HCT116 (cell line): ENCODE data around the gene MEG3. TPM values are rescaled to one million over a fixed set of nuclear protein-coding genes. Genes with fewer than 3 reads are reported as not detected.

Experiments used
- ATAC-seq: fragments of 200-7000 bp; cut with Tn5 transposase; 2 replicates; pipeline ENCODE4 v1.9.1; 2020; ENCODE audit warnings: mild to moderate bottlenecking, moderate library complexity
- BruUV-seq: library from RNA; stranded (reverse); fragments of 400-500 nt; replicated peaks from 2 replicates; lab custom pipeline; 2021; lab: Mats Ljungman, UMichigan
- CTCF ChIA-PET: fragments of 300-600 bp; sonication (Branson Sonifier 250); formaldehyde crosslinking; loops from one replicate; lab custom pipeline; 2021; ENCODE audit warnings: antibody characterized with exemption; lab: Charles Lee
- POLR2A ChIA-PET: fragments of 300-600, 350-600 bp; sonication (Branson Sonifier 250); formaldehyde crosslinking; loops from one replicate; lab custom pipeline; 2021; ENCODE audit warnings: antibody characterized with exemption; lab: Charles Lee
- RAD21 ChIA-PET, 2 experiments: fragments of 300-600 bp; sonication (Branson Sonifier 250); formaldehyde crosslinking; loops; one replicate each; lab custom pipeline; 2023; ENCODE audit warnings: low total read pairs in 2 of 2; ENCODE audit not compliant: uncharacterized antibody in 2 of 2, unreplicated experiment in 2 of 2, low non-redundant PET in 1 of 2; lab: Charles Lee
- DNase-seq: peaks from one replicate; pipeline ENCODE4 v3.0.0-alpha.2; 2010; ENCODE audit warnings: low read depth, low spot score
- H2AFZ ChIP-seq: fragments of 200-600 bp; shearing (Covaris generic), sonication (generic); 2 replicates; pipeline ENCODE4 v1.6.1; 2017; ENCODE audit warnings: low read depth, mixed run types, mixed read lengths, antibody characterized with exemption, low read length; ENCODE audit not compliant: poor library complexity, severe bottlenecking
- H3K27ac ChIP-seq: 2 replicates; pipeline ENCODE4 v1.5.1; 2012; ENCODE audit warnings: low read depth, low read length
- H3K27me3 ChIP-seq: fragments of 200-600 bp; sonication (generic); 2 replicates; pipeline ENCODE4 v1.6.1; 2016; ENCODE audit warnings: mixed run types, low read length, mixed read lengths; ENCODE audit not compliant: insufficient read depth
- H3K36me3 ChIP-seq, 2 experiments: fragments of 200-500 bp in 1 of 2; fragments of 200-600 bp in 1 of 2; sonication (Bioruptor generic) in 1 of 2; sonication (generic) in 1 of 2; 2 replicates each; pipeline versions ENCODE4 v1.5.1 to v1.6.1; 2014 to 2016; ENCODE audit warnings: low read length in 2 of 2, inconsistent platforms in 1 of 2, mixed read lengths in 1 of 2, mixed run types in 1 of 2; ENCODE audit not compliant: insufficient read depth in 2 of 2, control insufficient read depth in 1 of 2
- H3K4me1 ChIP-seq, 2 experiments: fragments of 200-600 bp in 1 of 2; sonication (generic) in 1 of 2; 2 replicates each; pipeline versions ENCODE4 v1.5.1 to v1.6.1; 2012 to 2017; ENCODE audit warnings: low read length in 2 of 2, inconsistent platforms in 1 of 2, mild to moderate bottlenecking in 1 of 2, mixed read lengths in 1 of 2, mixed run types in 1 of 2, moderate library complexity in 1 of 2; ENCODE audit not compliant: insufficient read depth in 2 of 2, control insufficient read depth in 1 of 2
- H3K4me2 ChIP-seq: fragments of 200-600 bp; sonication (generic); 2 replicates; pipeline ENCODE4 v1.6.1; 2017; ENCODE audit warnings: mixed run types, low read length, mixed read lengths
- H3K4me3 ChIP-seq, 2 experiments: fragments of 200-600 bp in 1 of 2; sonication (generic) in 1 of 2; replicated peaks in 1 of 2; 2 replicates each; pipeline ENCODE4 v1.5.1; 2011 to 2016; ENCODE audit warnings: low read length in 2 of 2, control low read depth in 1 of 2, low read depth in 1 of 2, mild to moderate bottlenecking in 1 of 2, mixed read lengths in 1 of 2, mixed run types in 1 of 2
- H3K79me2 ChIP-seq: fragments of 200-600 bp; sonication (generic); 2 replicates; pipeline ENCODE4 v1.6.1; 2017; ENCODE audit warnings: mild to moderate bottlenecking, mixed run types, low read length, moderate library complexity, mixed read lengths; ENCODE audit not compliant: insufficient read depth
- H3K9ac ChIP-seq: fragments of 200-600 bp; sonication (generic); 2 replicates; pipeline ENCODE4 v1.6.1; 2016; ENCODE audit warnings: low read length, mixed read lengths
- H3K9me2 ChIP-seq: fragments of 200-600 bp; sonication (generic), shearing (Covaris generic); 2 replicates; pipeline ENCODE4 v1.6.1; 2017; ENCODE audit warnings: mixed run types, mild to moderate bottlenecking, moderate library complexity; ENCODE audit not compliant: insufficient read depth
- H3K9me3 ChIP-seq, 2 experiments: fragments of 200-500 bp in 1 of 2; fragments of 200-600 bp in 1 of 2; sonication (Bioruptor generic) in 1 of 2; sonication (generic) in 1 of 2; 2 replicates each; pipeline ENCODE4 v1.6.1; 2014 to 2017; ENCODE audit warnings: low read length in 2 of 2, mixed read lengths in 2 of 2, inconsistent platforms in 1 of 2, low read depth in 1 of 2, mild to moderate bottlenecking in 1 of 2, mixed run types in 1 of 2, moderate library complexity in 1 of 2; ENCODE audit not compliant: control insufficient read depth in 1 of 2, insufficient read depth in 1 of 2
- H4K20me1 ChIP-seq: fragments of 200-600 bp; sonication (generic), shearing (Covaris generic); 2 replicates; pipeline ENCODE4 v1.6.1; 2017; ENCODE audit warnings: mixed run types, mild to moderate bottlenecking, moderate library complexity; ENCODE audit not compliant: insufficient read depth
- CTCF ChIP-seq, 3 experiments: fragments of 200-600 bp in 1 of 3; sonication (generic) in 1 of 3; IDR thresholded peaks in 2 of 3; conservative IDR thresholded peaks in 1 of 3; 2 replicates each; pipeline ENCODE4 v1.5.1; 2012 to 2017; ENCODE audit warnings: low read depth in 2 of 3, low read length in 2 of 3, antibody characterized with exemption in 1 of 3, borderline replicate concordance in 1 of 3, control low read depth in 1 of 3, mild to moderate bottlenecking in 1 of 3, mixed read lengths in 1 of 3, mixed run types in 1 of 3, moderate library complexity in 1 of 3; ENCODE audit not compliant: insufficient read depth in 1 of 3
- EZH2phosphoT487 ChIP-seq: fragments of 200-600 bp; IDR thresholded peaks from 2 replicates; pipeline ENCODE4 v1.6.1; 2018; ENCODE audit warnings: antibody characterized with exemption, borderline replicate concordance
- FOSL1 ChIP-seq: IDR thresholded peaks from 2 replicates; pipeline ENCODE4 v1.6.1; 2012; ENCODE audit warnings: low read depth
- MAX ChIP-seq: IDR thresholded peaks from 2 replicates; pipeline ENCODE4 v1.6.1; 2012
- SP1 ChIP-seq: IDR thresholded peaks from 2 replicates; pipeline ENCODE4 v1.6.1; 2012; ENCODE audit warnings: low read depth
- TCF7L2 ChIP-seq: IDR thresholded peaks from 2 replicates; pipeline ENCODE4 v1.7.0; 2011; ENCODE audit warnings: borderline replicate concordance, inconsistent platforms; ENCODE audit not compliant: insufficient read depth, insufficient read length; ENCODE audit errors: extremely low read depth
- YY1 ChIP-seq: IDR thresholded peaks from 2 replicates; pipeline ENCODE4 v1.6.1; 2011; ENCODE audit warnings: low read length, low read depth, moderate library complexity, mild to moderate bottlenecking; ENCODE audit not compliant: insufficient replicate concordance; ENCODE audit errors: extremely low read depth
- ZBTB33 ChIP-seq: IDR thresholded peaks from 2 replicates; pipeline ENCODE4 v1.6.1; 2011; ENCODE audit warnings: mild to moderate bottlenecking, low read length, moderate library complexity; ENCODE audit not compliant: insufficient replicate concordance; ENCODE audit errors: extremely low read depth
- ZNF274 ChIP-seq: fragments of 200-500 bp; sonication (Bioruptor generic); IDR thresholded peaks from 2 replicates; pipeline ENCODE4 v1.6.1; 2014; ENCODE audit warnings: mild to moderate bottlenecking, low read depth, low read length, inconsistent platforms
- intact Hi-C: fragments of 100-400 bp; cut with micrococcal nuclease; formaldehyde crosslinking; loops from 2 replicates; pipeline ENCODE4 v1.10.0; 2022
- total RNA-seq: library from RNA; stranded (reverse); gene quantifications from one replicate; pipeline ENCODE4 v1.2.1, GENCODE V29; 2021; ENCODE audit not compliant: unreplicated experiment

MEG3 gene
- total RNA-seq, 1 experiment from 2014 or later, result 2.5 TPM

- RAD21 ChIA-PET, result no interaction called here
- no peak for ATAC-seq
- no peaks in the 10 kb centered on the region for H4K20me1 ChIP-seq
Measured at GRCh38 chr14:100894416-100894815, 68.5 kb downstream of the MEG3 start.

GRCh38 chr14:100895411-100895810 lies 69.5 kb downstream of the MEG3 start:
- ChIA-PET RAD21 (no interaction called here), POLR2A (no interaction called here), CTCF (no interaction called here)
- no peaks in the 10 kb centered on the region for H4K20me1 ChIP-seq
- DNase-seq (no peak), ATAC-seq (no peak)
- H3K79me2 ChIP-seq, result no peaks in the 10 kb centered on the region
- H3K4me1 ChIP-seq, result peaks cover 0 to 3% of the 10 kb centered on the region in 2 experiments; a peak in 1 of 4 replicates
- H3K9ac ChIP-seq, result no peak overlapping the region
- no peaks in the 10 kb centered on the region for H3K9me3 ChIP-seq
- BruUV-seq, result no TSS peak
- H3K27ac ChIP-seq, result no peak overlapping the region
- H3K27me3 ChIP-seq, result no peaks in the 10 kb centered on the region
- H3K4me3 ChIP-seq, result no peak overlapping the region
- H3K36me3 ChIP-seq, result no peaks in the 10 kb centered on the region
- intact Hi-C loops, result no loop called here
- H3K4me2 ChIP-seq, result no peak overlapping the region
- no peak overlapping the region for H2AFZ ChIP-seq
- no peaks in the 10 kb centered on the region for H3K9me2 ChIP-seq
- TF ChIP-seq TCF7L2 (no peak), MAX (no peak), ZBTB33 (no peak), ZNF274 (no peak), CTCF (IDR thresholded peaks at IDR 0.05 in 2 of 3, conservative IDR thresholded peaks at IDR 0.05 in 1 of 3; ENCODE audit: borderline replicate concordance in 1 of 3, insufficient read depth in 1 of 3, low read depth in 2 of 3, low read length in 2 of 3) (no peak), FOSL1 (no peak), YY1 (no peak), SP1 (no peak), EZH2phosphoT487 (no peak)

More at GRCh38 chr14:100894416-100894815, 68.5 kb downstream of the MEG3 start:
- no peak overlapping the region for H3K9ac ChIP-seq
- H3K4me2 ChIP-seq, result no peak overlapping the region
- H3K4me1 ChIP-seq, result no peaks in the 10 kb centered on the region
- H3K27ac ChIP-seq, result no peak overlapping the region
- DNase-seq, result no peak
- POLR2A ChIA-PET, result no interaction called here
- H3K4me3 ChIP-seq, result no peak overlapping the region
- no peaks in the 10 kb centered on the region for H3K79me2 ChIP-seq
- no peak overlapping the region for H2AFZ ChIP-seq
- BruUV-seq, result no TSS peak
- H3K9me2 ChIP-seq, result no peaks in the 10 kb centered on the region
- no peak for TF ChIP-seq ZBTB33
- CTCF ChIA-PET, result no interaction called here
- no peaks in the 10 kb centered on the region for H3K27me3 ChIP-seq
- no peaks in the 10 kb centered on the region for H3K9me3 ChIP-seq
- intact Hi-C loops, result no loop called here
- no peaks in the 10 kb centered on the region for H3K36me3 ChIP-seq
